IMR-90 (cell line): ENCODE data around the gene NRARP. TPM values are rescaled to one million over a fixed set of nuclear protein-coding genes. Genes with fewer than 3 reads are reported as not detected.
A peak's percentile ranks its signal among the peaks of the same experiment; 100 is the strongest.

Source experiments
- ATAC-seq: fragments of 200-7000 bp; cut with Tn5 transposase; 2 replicates; pipeline ENCODE4 v1.9.1; 2020; ENCODE audit warnings: low read depth, mild to moderate bottlenecking, moderate library complexity
- BruUV-seq: library from RNA; stranded (reverse); fragments of 400-500 nt; replicated peaks from 2 replicates; lab custom pipeline; 2021; lab: Mats Ljungman, UMichigan
- CTCF ChIA-PET: fragments of 300-600 bp; formaldehyde crosslinking; extraction: SDS; loops from one replicate; lab custom pipeline; 2021; ENCODE audit warnings: antibody characterized with exemption; lab: Yijun Ruan, JAX
- POLR2A ChIA-PET: fragments of 300-600 bp; sonication (Branson Sonifier 250); formaldehyde crosslinking; loops from one replicate; lab custom pipeline; 2022; ENCODE audit warnings: antibody characterized with exemption; ENCODE audit not compliant: unreplicated experiment; lab: Charles Lee
- DNase-seq: peaks from one replicate; pipeline ENCODE4 v3.0.0; 2013
- H2AFZ ChIP-seq: replicated peaks from 2 replicates; pipeline ENCODE3; 2013; ENCODE audit warnings: low read length, mild to moderate bottlenecking; ENCODE audit not compliant: poor library complexity
- H2AK5ac ChIP-seq: 2 replicates; pipeline ENCODE4 v1.6.1; 2013; ENCODE audit warnings: low read depth, low read length, inconsistent platforms
- H2AK9ac ChIP-seq: replicated peaks from 2 replicates; pipeline ENCODE3; 2013; ENCODE audit warnings: mild to moderate bottlenecking, low read depth, low read length, moderate library complexity; ENCODE audit not compliant: poor library complexity
- H2BK120ac ChIP-seq: 2 replicates; pipeline ENCODE4 v1.6.1; 2013; ENCODE audit warnings: low read depth, low read length, inconsistent platforms
- H2BK15ac ChIP-seq: 3 replicates; pipeline ENCODE4 v1.6.1; 2013; ENCODE audit warnings: low read depth, low read length, inconsistent platforms
- H2BK20ac ChIP-seq: 2 replicates; pipeline ENCODE4 v1.6.1; 2013; ENCODE audit warnings: low read depth, mild to moderate bottlenecking, inconsistent platforms, low read length, moderate library complexity
- H2BK5ac ChIP-seq: 2 replicates; pipeline ENCODE4 v1.6.1; 2013; ENCODE audit warnings: mild to moderate bottlenecking, low read depth, low read length, inconsistent platforms; ENCODE audit not compliant: poor library complexity, severe bottlenecking
- H3K14ac ChIP-seq: replicated peaks from 2 replicates; pipeline ENCODE4 v1.6.1; 2013; ENCODE audit warnings: low read depth, low read length, inconsistent platforms
- H3K18ac ChIP-seq: 2 replicates; pipeline ENCODE4 v1.6.1; 2013; ENCODE audit warnings: low read depth, low read length, control low read depth
- H3K23ac ChIP-seq: 2 replicates; pipeline ENCODE4 v1.6.1; 2013; ENCODE audit warnings: low read depth, low read length, inconsistent platforms
- H3K27ac ChIP-seq: 2 replicates; pipeline ENCODE4 v1.5.1; 2013; ENCODE audit warnings: mild to moderate bottlenecking, control low read depth, low read length; ENCODE audit not compliant: insufficient read depth
- H3K27me3 ChIP-seq: 2 replicates; pipeline ENCODE4 v1.6.1; 2013; ENCODE audit warnings: low read length; ENCODE audit not compliant: control insufficient read depth, insufficient read depth
- H3K36me3 ChIP-seq: 2 replicates; pipeline ENCODE4 v1.6.1; 2013; ENCODE audit warnings: low read length, mixed read lengths; ENCODE audit not compliant: control insufficient read depth, insufficient read depth
- H3K4ac ChIP-seq: 2 replicates; pipeline ENCODE4 v1.6.1; 2013; ENCODE audit warnings: low read depth, low read length, inconsistent platforms
- H3K4me1 ChIP-seq: 2 replicates; pipeline ENCODE4 v1.6.1; 2013; ENCODE audit warnings: low read length, mixed read lengths; ENCODE audit not compliant: control insufficient read depth, insufficient read depth
- H3K4me2 ChIP-seq: 2 replicates; pipeline ENCODE4 v1.6.1; 2013; ENCODE audit warnings: low read depth, mild to moderate bottlenecking, control low read depth, low read length, moderate library complexity
- H3K4me3 ChIP-seq: 2 replicates; pipeline ENCODE4 v1.5.1; 2013; ENCODE audit warnings: low read depth, mild to moderate bottlenecking, control low read depth, low read length, moderate library complexity; ENCODE audit not compliant: insufficient read depth
- H3K56ac ChIP-seq: 2 replicates; pipeline ENCODE4 v1.6.1; 2013; ENCODE audit warnings: low read length, inconsistent platforms; ENCODE audit not compliant: insufficient read depth; ENCODE audit errors: extremely low read depth
- H3K79me1 ChIP-seq, 2 experiments: 2 replicates each; pipeline ENCODE4 v1.6.1; 2013; ENCODE audit warnings: low read length in 2 of 2, inconsistent platforms in 1 of 2, low read depth in 1 of 2
- H3K9ac ChIP-seq: 2 replicates; pipeline ENCODE4 v1.6.1; 2013; ENCODE audit warnings: low read depth, low read length, control low read depth
- H3K9me1 ChIP-seq: 2 replicates; pipeline ENCODE4 v1.6.1; 2013; ENCODE audit warnings: low read length, inconsistent platforms; ENCODE audit not compliant: insufficient read depth
- H3K9me3 ChIP-seq: 2 replicates; pipeline ENCODE4 v1.6.1; 2013; ENCODE audit warnings: low read length; ENCODE audit not compliant: control insufficient read depth, insufficient read depth
- H4K20me1 ChIP-seq: 2 replicates; pipeline ENCODE4 v1.6.1; 2013; ENCODE audit warnings: low read length, inconsistent platforms; ENCODE audit not compliant: insufficient read depth
- H4K5ac ChIP-seq: 2 replicates; pipeline ENCODE4 v1.6.1; 2013; ENCODE audit warnings: mild to moderate bottlenecking, low read depth, low read length, control low read depth
- H4K8ac ChIP-seq, 2 experiments: 2 replicates each; pipeline ENCODE4 v1.6.1; 2013; ENCODE audit warnings: low read depth in 2 of 2, low read length in 2 of 2, control low read depth in 1 of 2, inconsistent platforms in 1 of 2
- H4K91ac ChIP-seq: 2 replicates; pipeline ENCODE4 v1.6.1; 2013; ENCODE audit warnings: low read depth, low read length, inconsistent platforms; ENCODE audit not compliant: insufficient read depth
- BHLHE40 ChIP-seq: fragments of 150-350 bp; IDR thresholded peaks from 2 replicates; pipeline ENCODE4 v1.6.1; 2016; ENCODE audit warnings: mild to moderate bottlenecking, low read depth, low read length
- CEBPB ChIP-seq: IDR thresholded peaks from 2 replicates; pipeline ENCODE4 v1.6.1; 2012; ENCODE audit warnings: low read depth, low read length, improper control_type of control experiment
- ELK1 ChIP-seq: fragments of 150-350 bp; IDR thresholded peaks from 2 replicates; pipeline ENCODE4 v1.6.1; 2016; ENCODE audit warnings: low read depth, mild to moderate bottlenecking, low read length, moderate library complexity, borderline replicate concordance
- MAZ ChIP-seq: IDR thresholded peaks from 2 replicates; pipeline ENCODE4 v1.6.1; 2012; ENCODE audit warnings: low read depth, mild to moderate bottlenecking, low read length, improper control_type of control experiment, moderate library complexity, borderline replicate concordance
- MXI1 ChIP-seq: IDR thresholded peaks from 2 replicates; pipeline ENCODE4 v1.6.1; 2012; ENCODE audit warnings: low read depth, mild to moderate bottlenecking, low read length, moderate library complexity, borderline replicate concordance
- USF2 ChIP-seq: fragments of 150-350 bp; IDR thresholded peaks from 2 replicates; pipeline ENCODE4 v1.6.1; 2017; ENCODE audit warnings: mild to moderate bottlenecking, antibody characterized with exemption, low read length, low read depth
- WGBS, 2 experiments: methylation state at CpG; one replicate each; pipeline versions ENCODE4 v1.1.5 to v1.1.7; 2013; ENCODE audit warnings: missing lambda C conversion rate in 2 of 2; ENCODE audit not compliant: insufficient read length in 1 of 2; ENCODE audit errors: extremely low coverage in 2 of 2; 5-methylcytosine and 5-hydroxymethylcytosine counted together
- dilution Hi-C: fragments of 300-500 bp; cut with HindIII; formaldehyde crosslinking; loops from one replicate; pipeline ENCODE4 v1.14.3; 2018; ENCODE audit warnings: low sequenced_read_pairs; ENCODE audit not compliant: unreplicated experiment
- in situ Hi-C: fragments of 300-500 bp; cut with MboI; formaldehyde crosslinking; loops from 3 replicates; pipeline ENCODE4 v1.14.3; 2019; ENCODE audit warnings: low sequenced_read_pairs, inconsistent platforms, mixed read lengths
- intact Hi-C: fragments of 100-400 bp; cut with micrococcal nuclease; formaldehyde crosslinking; loops from 2 replicates; pipeline ENCODE4 v1.10.0; 2022
- polyA plus RNA-seq, 3 experiments: library from polyadenylated mRNA; depleted of rRNA; stranded (reverse); fragments of >200 nt; gene quantifications; 2 replicates each; pipeline ENCODE4 v1.2.3, GENCODE V29; 2012; ENCODE audit warnings: low replicate concordance in 1 of 3
- total RNA-seq: library from RNA; depleted of rRNA; stranded (reverse); fragments of >200 nt; gene quantifications from 2 replicates; pipeline ENCODE4 v1.2.3, GENCODE V29; 2012

Gene NRARP
- total and polyA plus RNA-seq, 2 of the 4 experiments (the other 2 are of a cell fraction), result 0.15 TPM; not detected in 1

DNA sequence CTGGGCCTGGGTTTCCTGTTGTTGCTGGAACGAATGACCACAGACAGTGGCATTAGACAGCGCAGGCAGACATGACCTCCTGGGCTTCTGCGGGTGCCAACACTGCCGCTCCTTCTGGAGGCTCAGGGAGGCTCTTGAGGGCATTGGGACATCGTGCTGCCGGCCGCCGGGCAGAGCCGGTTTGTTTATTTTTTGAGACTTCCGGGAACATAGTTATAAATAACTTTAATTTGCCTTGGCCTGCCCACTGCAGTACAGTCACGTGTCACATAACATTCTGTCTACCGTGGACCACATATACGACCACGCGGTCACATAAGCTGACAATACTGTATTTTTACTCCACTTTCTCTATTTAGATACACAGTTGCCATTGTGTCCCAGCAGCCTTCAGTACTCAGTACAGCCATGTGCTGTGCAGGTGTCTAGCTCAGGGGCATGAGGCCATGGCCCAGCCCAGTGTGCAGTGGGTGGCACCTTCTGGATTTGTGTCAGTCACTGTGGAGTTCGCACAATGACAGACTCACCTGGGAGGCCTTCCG lies 32.8 kb downstream of the NRARP start:
- peak overlapping the region; percentile 5; the same call in 1 of the 2 replicates for H3K4me2 ChIP-seq
- peak; percentile 77 for ATAC-seq
- peaks cover 29% of the 10 kb centered on the region for H4K20me1 ChIP-seq
- no peaks in the 10 kb centered on the region for H3K27me3 ChIP-seq
- in situ Hi-C loops (no loop called here), dilution Hi-C loops (no loop called here), intact Hi-C loops (no loop called here)
- H3K36me3 ChIP-seq, result peaks cover 61% of the 10 kb centered on the region
- peak overlapping the region; percentile 62 for H2AK9ac ChIP-seq
- 38% methylated on average over 4 of the region's 17 CpGs; no CpG with 5 or more reads in 1 of the 2 experiments for WGBS, 2 experiments
- no TSS peak for BruUV-seq
- H3K9ac ChIP-seq, result no peak overlapping the region
- H2BK20ac ChIP-seq, result peak overlapping the region; percentile 48; the same call in 1 of the 2 replicates
- H4K91ac ChIP-seq, result no peak overlapping the region; the same call in 1 of the 2 replicates
- H2BK15ac ChIP-seq, result no peak overlapping the region
- H3K14ac ChIP-seq, result 0 out of 2 replicates have a peak overlapping the region, but pooled peaks have one; percentile 55
- H3K4ac ChIP-seq, result peak overlapping the region; percentile 72
- no peaks in the 10 kb centered on the region for H3K9me3 ChIP-seq
- H2AFZ ChIP-seq, result peak overlapping the region; percentile 44
- H3K4me3 ChIP-seq, result no peak overlapping the region
- H3K9me1 ChIP-seq, result peaks cover 14% of the 10 kb centered on the region
- H2BK120ac ChIP-seq, result 0 out of 2 replicates have a peak overlapping the region, but pooled peaks have one; percentile 16
- no peak for TF ChIP-seq ELK1
- peak; percentile 70 for TF ChIP-seq BHLHE40
- peak; percentile 50 for TF ChIP-seq CEBPB
- TF ChIP-seq MXI1, result peak; percentile 48; the same call in 1 of the 2 replicates
- TF ChIP-seq USF2, result peak; percentile 88
- TF ChIP-seq MAZ, result no peak
- H3K23ac ChIP-seq, result no peak overlapping the region
- peak overlapping the region; percentile 36; the same call in 1 of the 2 replicates for H3K27ac ChIP-seq
- peak overlapping the region; percentile 93 for H2AK5ac ChIP-seq
- no peak overlapping the region for H4K5ac ChIP-seq
- H3K4me1 ChIP-seq, result peaks cover 12% of the 10 kb centered on the region
- DNase-seq, result peak; percentile 60
- H3K79me1 ChIP-seq, result peaks cover 13 to 70% of the 10 kb centered on the region in 2 experiments; a peak in 3 of 4 replicates
- H3K18ac ChIP-seq, result no peak overlapping the region
- peak overlapping the region in 1 of 2 experiments; percentile 39; a peak in 1 of 4 replicates for H4K8ac ChIP-seq
- no peak overlapping the region for H3K56ac ChIP-seq
- CTCF ChIA-PET, result no interaction called here
- peak overlapping the region; percentile 51 for H2BK5ac ChIP-seq
- POLR2A ChIA-PET, result no interaction called here
